Measurements from ENCODE around the gene MAP3K13.
"Not testable (repeated sequence)": the region's sequence is repeated elsewhere in the genome, so short reads cannot be mapped to it uniquely, and the experiment has no call there.

Gene MAP3K13

DNA sequence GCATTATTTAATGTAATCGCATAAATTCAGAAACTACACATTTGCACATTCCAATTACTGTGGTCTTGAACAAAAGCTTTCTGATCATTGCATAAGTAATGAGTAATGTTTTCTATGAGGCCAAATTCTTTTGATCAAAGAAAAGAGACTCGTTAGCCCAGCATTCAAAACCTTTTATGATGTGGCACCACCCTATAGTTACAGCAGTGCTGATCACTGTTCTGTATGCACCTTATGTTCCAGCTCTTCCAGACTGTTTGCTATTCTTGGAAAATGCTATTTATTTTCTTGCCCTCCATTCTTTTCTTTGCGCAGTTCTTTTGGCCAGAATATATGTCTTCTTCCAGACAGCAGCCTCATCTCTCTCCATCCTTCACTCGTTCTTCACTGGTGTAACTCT is 42.3 kb downstream of the MAP3K13 start:
- DNase-seq (ENCODE audit: low read depth), result no peak
- TF ChIP-seq, protein P1, sequence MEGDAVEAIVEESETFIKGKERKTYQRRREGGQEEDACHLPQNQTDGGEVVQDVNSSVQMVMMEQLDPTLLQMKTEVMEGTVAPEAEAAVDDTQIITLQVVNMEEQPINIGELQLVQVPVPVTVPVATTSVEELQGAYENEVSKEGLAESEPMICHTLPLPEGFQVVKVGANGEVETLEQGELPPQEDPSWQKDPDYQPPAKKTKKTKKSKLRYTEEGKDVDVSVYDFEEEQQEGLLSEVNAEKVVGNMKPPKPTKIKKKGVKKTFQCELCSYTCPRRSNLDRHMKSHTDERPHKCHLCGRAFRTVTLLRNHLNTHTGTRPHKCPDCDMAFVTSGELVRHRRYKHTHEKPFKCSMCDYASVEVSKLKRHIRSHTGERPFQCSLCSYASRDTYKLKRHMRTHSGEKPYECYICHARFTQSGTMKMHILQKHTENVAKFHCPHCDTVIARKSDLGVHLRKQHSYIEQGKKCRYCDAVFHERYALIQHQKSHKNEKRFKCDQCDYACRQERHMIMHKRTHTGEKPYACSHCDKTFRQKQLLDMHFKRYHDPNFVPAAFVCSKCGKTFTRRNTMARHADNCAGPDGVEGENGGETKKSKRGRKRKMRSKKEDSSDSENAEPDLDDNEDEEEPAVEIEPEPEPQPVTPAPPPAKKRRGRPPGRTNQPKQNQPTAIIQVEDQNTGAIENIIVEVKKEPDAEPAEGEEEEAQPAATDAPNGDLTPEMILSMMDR (IDR thresholded peaks at IDR 0.05; ENCODE audit: low read depth, low read length, missing control alignments), result no peak
- H3K4me3 ChIP-seq (ENCODE audit: low read depth, low read length), result no peak overlapping the region

DNA sequence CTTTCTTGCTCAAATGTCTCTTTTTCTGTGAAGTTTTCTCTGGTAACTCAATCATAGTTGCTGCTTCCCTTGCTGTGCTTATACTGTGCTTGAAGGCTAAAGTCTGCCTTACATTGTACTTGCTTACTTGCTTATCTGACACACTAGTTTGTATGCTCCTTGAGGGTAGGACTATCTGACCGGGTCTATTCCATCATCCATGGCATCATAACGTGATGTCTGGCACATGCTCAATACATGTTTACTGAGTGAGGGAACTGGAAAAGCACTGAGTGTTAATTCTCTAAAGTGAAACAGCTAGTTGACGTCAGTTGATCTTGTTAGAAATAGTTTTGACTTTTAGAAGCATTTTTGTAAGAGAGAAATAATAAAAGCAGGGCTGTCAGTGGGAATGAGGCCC is 42.7 kb downstream of the MAP3K13 start:
- TF ChIP-seq, protein P1 (IDR thresholded peaks at IDR 0.05; ENCODE audit: low read depth, low read length, missing control alignments), result no peak
- no peak for DNase-seq (ENCODE audit: low read depth)
- H3K4me3 ChIP-seq (ENCODE audit: low read depth, low read length), result no peak overlapping the region

DNA sequence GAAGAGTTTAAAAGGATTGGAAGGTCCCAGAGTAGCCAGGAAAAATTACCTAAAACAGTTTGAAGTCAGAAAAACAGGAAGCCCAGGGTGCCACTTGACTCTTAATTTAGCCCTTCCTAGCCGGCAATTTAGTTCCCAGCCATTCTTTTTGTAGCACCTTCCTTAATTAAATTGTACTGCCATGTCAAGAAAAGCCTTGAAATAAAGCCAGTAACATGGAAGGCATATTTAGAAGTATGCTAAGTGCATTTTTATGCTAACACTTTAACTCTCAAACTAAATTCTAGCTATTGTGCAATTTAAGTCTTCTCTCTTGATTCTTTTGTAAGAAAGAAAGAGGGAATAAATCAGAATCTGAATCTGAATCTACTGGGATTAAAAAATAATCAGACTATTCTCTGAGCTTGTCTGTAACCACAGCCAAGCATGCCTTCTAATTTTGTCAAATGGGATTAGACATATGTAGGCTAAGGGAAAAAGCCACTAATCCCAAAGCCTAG is 43.2 kb downstream of the MAP3K13 start:
- TF ChIP-seq, protein P1 (IDR thresholded peaks at IDR 0.05; ENCODE audit: low read depth, low read length, missing control alignments), result no peak
- no peak for DNase-seq (ENCODE audit: low read depth)
- no peak overlapping the region for H3K4me3 ChIP-seq (ENCODE audit: low read depth, low read length)

DNA sequence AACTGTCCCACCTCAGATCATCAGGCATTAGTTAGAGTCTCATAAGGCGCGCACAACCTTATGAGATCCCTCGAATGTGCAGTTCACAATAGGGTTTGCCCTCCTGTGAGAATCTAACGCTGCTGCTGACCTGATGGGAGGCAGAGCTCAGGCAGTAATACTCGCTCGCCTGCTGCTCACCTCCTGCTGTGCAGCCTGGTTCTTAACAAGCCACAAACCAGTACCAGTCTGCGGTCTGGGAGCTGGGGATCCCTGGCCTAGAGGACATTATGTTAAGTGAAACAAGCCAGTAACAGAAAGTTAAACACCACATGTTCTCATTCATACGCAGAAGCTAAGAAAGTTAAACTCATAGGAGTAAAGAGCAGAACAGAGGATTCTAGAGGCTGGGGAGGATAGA is 47.0 kb downstream of the MAP3K13 start:
- DNase-seq (ENCODE audit: low read depth), result no peak
- no peak overlapping the region for H3K4me3 ChIP-seq (ENCODE audit: low read depth, low read length)
- TF ChIP-seq, protein P1 (IDR thresholded peaks at IDR 0.05; ENCODE audit: low read depth, low read length, missing control alignments), result no peak

DNA sequence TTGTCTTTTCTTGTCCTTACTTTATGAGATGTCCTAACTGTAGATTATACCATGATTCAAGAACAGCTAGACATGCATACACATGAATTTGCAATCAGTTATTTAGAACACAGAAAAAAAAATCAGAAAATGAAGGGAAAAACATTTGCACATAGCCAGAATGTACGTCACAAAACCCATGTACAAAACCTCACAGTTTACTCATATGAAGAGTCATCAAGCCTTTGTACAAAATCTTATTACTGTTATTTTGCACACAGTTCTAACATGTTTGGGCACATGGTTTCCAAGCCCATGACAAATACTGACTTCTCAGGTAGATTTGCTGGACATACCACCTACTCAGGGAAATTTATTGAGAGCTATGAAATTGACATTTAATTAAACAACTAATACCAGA is 48.2 kb downstream of the MAP3K13 start:
- DNase-seq (ENCODE audit: low read depth), result no peak
- TF ChIP-seq, protein P1 (IDR thresholded peaks at IDR 0.05; ENCODE audit: low read depth, low read length, missing control alignments), result no peak
- no peak overlapping the region for H3K4me3 ChIP-seq (ENCODE audit: low read depth, low read length)

DNA sequence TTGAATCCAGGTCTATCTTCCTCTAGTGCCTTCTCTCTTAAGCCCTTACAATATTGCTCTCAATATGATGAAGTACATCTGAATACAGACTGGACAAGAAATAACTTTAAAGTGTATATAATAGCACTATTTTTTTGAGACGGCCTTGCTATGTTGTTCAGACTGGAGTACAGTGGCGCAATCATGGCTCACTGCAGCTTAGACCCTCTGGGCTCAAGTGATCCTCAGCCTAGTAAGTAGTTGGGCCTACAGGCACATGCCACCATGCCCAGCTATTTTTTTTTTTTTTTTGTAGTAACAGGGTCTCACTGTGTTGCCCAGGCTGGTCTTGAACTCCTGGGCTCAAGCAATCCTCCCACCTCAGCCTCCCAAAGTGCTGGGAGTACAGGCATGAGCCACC is 53.6 kb downstream of the MAP3K13 start:
- no peak for DNase-seq (ENCODE audit: low read depth)
- TF ChIP-seq, protein P1 (IDR thresholded peaks at IDR 0.05; ENCODE audit: low read depth, low read length, missing control alignments), result no peak
- H3K4me3 ChIP-seq (ENCODE audit: low read depth, low read length), result no peak overlapping the region

DNA sequence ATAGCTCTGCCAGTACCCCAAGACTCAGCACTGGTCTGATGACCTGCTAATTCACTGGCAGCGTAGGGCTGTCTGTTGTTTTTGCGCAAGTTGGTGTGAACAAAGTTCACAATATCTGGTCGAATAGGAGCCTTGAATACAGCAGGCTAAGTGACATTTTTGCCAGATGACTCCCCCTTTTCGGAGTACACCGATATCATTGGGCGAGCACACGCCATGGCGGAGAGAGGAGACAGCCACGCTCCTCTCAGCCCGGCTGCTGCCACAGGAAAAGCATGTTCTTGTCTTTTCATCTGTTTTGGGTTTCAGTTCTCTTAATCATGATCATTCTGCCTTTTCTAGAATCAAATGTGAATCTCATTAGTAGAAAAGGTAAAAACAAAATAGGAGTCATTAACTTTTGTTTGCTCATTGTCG is 55.6 kb downstream of the MAP3K13 start:
- DNase-seq (ENCODE audit: low read depth); H3K4me3 ChIP-seq (ENCODE audit: low read depth, low read length): not testable (repeated sequence)

Data from GM12864 (cell line).